Breast epithelium (tissue), 4 donors: ENCODE data around the gene FAIM2. TPM values are rescaled to one million over a fixed set of nuclear protein-coding genes. Genes with fewer than 3 reads are reported as not detected.

Experiments
- DNase-seq, 2 donors: peaks; one replicate each; pipeline ENCODE4 v3.0.0-alpha.2; 2019; ENCODE audit warnings: low spot score in 2 of 2
- H3K27ac ChIP-seq, 2 donors: fragments of 200-600 bp; sonication (generic) in 1 of 2; one replicate each; pipeline ENCODE4 v1.5.1; 2016 to 2019; ENCODE audit warnings: mild to moderate bottlenecking in 1 of 2
- H3K27me3 ChIP-seq, 2 donors: fragments of 200-600 bp; sonication (generic) in 1 of 2; one replicate each; pipeline versions ENCODE4 v1.5.1 to v1.6.0; 2017 to 2019; ENCODE audit warnings: control low read depth in 1 of 2, mild to moderate bottlenecking in 1 of 2
- H3K36me3 ChIP-seq: fragments of 200-600 bp; one replicate; pipeline ENCODE4 v1.5.1; 2019
- H3K4me1 ChIP-seq, 2 donors: fragments of 200-600 bp; sonication (generic); one replicate each; pipeline ENCODE4 v1.5.1; 2016 to 2019; ENCODE audit warnings: control low read depth in 1 of 2
- H3K4me3 ChIP-seq, 3 donors: fragments of 200-600 bp; sonication (generic); 1 replicate in 2 of 3; 2 replicates in 1 of 3; pipeline ENCODE4 v1.5.1; 2016 to 2019; ENCODE audit warnings: mild to moderate bottlenecking in 3 of 3, moderate library complexity in 2 of 3
- H3K9me3 ChIP-seq, 2 donors: fragments of 200-600 bp; sonication (generic) in 1 of 2; one replicate each; pipeline ENCODE4 v1.5.1; 2016 to 2019; ENCODE audit warnings: control low read depth in 1 of 2
- POLR2A ChIP-seq: fragments of 450-650 bp; IDR thresholded peaks from one replicate; pipeline ENCODE4 v1.6.1; 2016; ENCODE audit warnings: antibody characterized with exemption, mild to moderate bottlenecking, moderate library complexity
- POLR2AphosphoS5 ChIP-seq, 3 donors: sonication (generic); formaldehyde crosslinking; IDR thresholded peaks; one replicate each; pipeline ENCODE4 v1.6.1; 2017; ENCODE audit warnings: antibody characterized with exemption in 3 of 3
- intact Hi-C: fragments of 100-400 bp; cut with DNase I; formaldehyde crosslinking; loops from one replicate; pipeline ENCODE4 v1.15.1; 2023; ENCODE audit warnings: low total_unique reads
- total RNA-seq, 3 donors: library from RNA; depleted of rRNA; stranded (reverse); fragments of >200 nt; gene quantifications; one replicate each; pipeline ENCODE4 v1.1.0, GENCODE V29; 2016
- TF ChIP-seq, protein P1 (sequence below), 3 donors: fragments of 450-650 bp; IDR thresholded peaks; one replicate each; pipeline ENCODE4 v1.5.1; 2016 to 2017; ENCODE audit warnings: antibody characterized with exemption in 3 of 3, mild to moderate bottlenecking in 3 of 3, moderate library complexity in 3 of 3

The FAIM2 gene
- total RNA-seq, 3 donors from 2014 or later: 0.64 to 1.9 (median 1.3) TPM

DNA sequence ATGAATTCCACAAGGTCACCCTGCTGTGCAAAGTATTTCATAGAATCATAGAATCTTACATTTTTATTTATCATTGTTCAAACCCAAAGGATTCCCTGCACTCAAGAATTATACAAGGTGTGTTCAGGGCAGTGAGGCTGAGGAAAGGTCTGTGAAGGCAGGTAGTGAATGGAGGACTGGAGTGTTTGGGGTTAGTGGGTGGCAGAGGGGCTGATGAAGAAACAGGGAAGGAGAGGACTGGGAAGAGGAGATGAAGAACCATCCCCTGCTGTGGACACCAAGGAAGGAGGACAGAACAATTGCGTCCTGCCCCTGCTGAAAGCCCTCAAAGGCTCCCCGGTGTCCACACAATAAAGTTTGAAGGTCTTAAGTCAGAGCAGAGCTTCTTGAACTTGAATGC is 50.0 kb downstream of the FAIM2 start:
- Histone ChIP-seq H3K36me3 (no peaks in the 10 kb centered on the region), H3K27ac (no peak overlapping the region), H3K9me3 (no peaks in the 10 kb centered on the region), H3K27me3 (peaks cover 0 to 6% of the 10 kb centered on the region in 2 donors), H3K4me3 (no peak overlapping the region), H3K4me1 (no peaks in the 10 kb centered on the region)
- intact Hi-C loops: no loop called here
- TF ChIP-seq POLR2A (no peak), POLR2AphosphoS5 (IDR thresholded peaks at IDR 0.05) (no peak)
- TF ChIP-seq, protein P1, sequence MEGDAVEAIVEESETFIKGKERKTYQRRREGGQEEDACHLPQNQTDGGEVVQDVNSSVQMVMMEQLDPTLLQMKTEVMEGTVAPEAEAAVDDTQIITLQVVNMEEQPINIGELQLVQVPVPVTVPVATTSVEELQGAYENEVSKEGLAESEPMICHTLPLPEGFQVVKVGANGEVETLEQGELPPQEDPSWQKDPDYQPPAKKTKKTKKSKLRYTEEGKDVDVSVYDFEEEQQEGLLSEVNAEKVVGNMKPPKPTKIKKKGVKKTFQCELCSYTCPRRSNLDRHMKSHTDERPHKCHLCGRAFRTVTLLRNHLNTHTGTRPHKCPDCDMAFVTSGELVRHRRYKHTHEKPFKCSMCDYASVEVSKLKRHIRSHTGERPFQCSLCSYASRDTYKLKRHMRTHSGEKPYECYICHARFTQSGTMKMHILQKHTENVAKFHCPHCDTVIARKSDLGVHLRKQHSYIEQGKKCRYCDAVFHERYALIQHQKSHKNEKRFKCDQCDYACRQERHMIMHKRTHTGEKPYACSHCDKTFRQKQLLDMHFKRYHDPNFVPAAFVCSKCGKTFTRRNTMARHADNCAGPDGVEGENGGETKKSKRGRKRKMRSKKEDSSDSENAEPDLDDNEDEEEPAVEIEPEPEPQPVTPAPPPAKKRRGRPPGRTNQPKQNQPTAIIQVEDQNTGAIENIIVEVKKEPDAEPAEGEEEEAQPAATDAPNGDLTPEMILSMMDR (IDR thresholded peaks at IDR 0.05): no peak
- peak in 1 of 2 donors; percentile 2 for DNase-seq

DNA sequence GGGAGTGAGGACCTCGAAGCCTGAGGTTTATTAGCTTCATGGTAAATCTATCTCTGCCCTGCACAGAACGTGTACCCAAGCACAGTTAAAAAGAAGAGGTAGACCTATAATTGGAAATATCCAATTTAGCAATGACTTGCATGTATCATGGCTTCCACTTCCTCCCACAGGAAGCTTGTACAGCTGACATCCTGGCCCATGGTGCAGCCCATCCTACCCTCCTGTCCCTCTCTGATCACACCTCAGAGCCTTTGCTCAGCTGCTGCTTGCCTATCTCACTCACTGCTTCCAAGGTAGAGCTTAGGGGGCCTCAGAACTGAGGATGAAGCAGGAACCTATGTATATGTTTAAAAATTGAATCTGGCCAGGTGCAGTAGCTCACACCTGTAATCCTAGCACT is 56.5 kb downstream of the FAIM2 start:
- H3K9me3 ChIP-seq: no peaks in the 10 kb centered on the region
- no peak for TF ChIP-seq POLR2AphosphoS5 (IDR thresholded peaks at IDR 0.05)
- no peak for TF ChIP-seq POLR2A
- TF ChIP-seq, protein P1 (IDR thresholded peaks at IDR 0.05): no peak
- H3K27ac ChIP-seq: no peak overlapping the region
- H3K4me1 ChIP-seq: no peaks in the 10 kb centered on the region
- H3K36me3 ChIP-seq: no peaks in the 10 kb centered on the region
- DNase-seq: peak in 1 of 2 donors; percentile 3
- no peak overlapping the region for H3K4me3 ChIP-seq
- intact Hi-C loops: no loop called here
- peaks cover 0 to 16% of the 10 kb centered on the region in 2 donors for H3K27me3 ChIP-seq

DNA sequence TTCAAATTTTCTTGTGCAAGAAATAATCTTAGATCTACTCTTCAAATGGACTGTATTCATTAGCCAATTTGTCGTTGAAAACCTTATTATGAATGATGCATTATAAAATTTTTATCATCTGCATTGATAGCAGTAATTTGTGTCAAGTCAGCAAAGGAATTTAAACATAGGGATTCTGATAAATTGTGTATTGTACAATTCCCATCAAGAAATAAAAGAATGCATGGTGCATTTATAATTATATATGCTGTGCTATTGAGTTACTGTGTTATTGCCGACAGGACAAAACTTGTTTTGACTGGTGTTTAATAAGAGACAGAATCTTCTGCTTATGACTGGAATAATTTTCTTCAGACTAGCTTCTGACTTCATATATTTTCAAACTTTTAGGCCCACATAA is 57.7 kb downstream of the FAIM2 start:
- H3K36me3 ChIP-seq: no peaks in the 10 kb centered on the region
- no peak for DNase-seq
- intact Hi-C loops: no loop called here
- H3K4me1 ChIP-seq: peaks cover 4% of the 10 kb centered on the region in 2 donors
- TF ChIP-seq POLR2A (no peak), POLR2AphosphoS5 (IDR thresholded peaks at IDR 0.05) (no peak)
- TF ChIP-seq, protein P1 (IDR thresholded peaks at IDR 0.05): no peak
- H3K27ac ChIP-seq: no peak overlapping the region
- no peaks in the 10 kb centered on the region for H3K9me3 ChIP-seq
- H3K27me3 ChIP-seq: peaks cover 0 to 16% of the 10 kb centered on the region in 2 donors
- no peak overlapping the region for H3K4me3 ChIP-seq

DNA sequence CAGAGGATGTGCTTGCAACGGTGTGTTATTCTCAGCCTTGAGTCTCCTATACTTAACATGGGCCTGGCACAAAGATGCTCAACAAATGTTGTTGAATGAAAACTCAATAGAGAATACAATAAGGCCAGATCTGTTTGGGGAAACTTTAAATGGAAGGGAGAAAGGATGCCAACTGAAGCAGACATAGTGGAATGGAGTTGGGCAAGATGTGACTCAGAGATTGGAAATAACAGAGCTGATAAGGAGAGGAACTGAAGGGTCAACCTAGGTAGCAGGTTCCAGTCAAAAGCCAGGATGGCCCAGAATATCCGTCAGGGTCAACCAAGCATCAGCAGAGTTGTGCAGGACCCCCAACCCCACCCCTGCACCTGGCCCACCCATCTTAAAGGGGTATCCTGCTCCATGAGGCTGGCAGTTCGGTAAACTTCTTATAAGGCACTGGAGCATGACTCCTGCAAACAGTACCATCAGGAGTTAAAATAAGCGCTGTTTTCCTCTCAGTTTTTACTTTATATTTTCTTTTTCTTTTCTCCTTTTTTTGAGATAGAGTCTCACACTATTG is 59.7 kb downstream of the FAIM2 start:
- intact Hi-C loops: no loop called here

DNA sequence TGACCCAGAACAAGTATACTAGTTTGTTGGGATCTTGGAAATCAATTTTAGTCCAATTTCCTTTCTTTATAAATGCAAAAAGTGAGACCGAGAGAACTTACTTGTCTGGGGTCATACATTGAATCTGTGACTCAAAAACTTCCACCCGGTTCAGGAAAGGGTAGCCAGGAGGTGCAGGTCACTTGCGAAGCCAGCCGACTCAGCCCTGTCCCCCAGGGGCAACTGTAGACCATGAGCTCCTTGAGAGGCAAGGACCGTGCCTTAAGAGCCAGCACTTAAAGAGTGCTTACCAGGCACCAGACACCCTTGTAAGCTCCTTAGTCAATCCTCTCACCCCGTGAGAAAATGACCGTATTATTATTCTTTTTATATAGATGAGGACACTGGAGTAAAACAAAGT is 60.3 kb downstream of the FAIM2 start:
- Histone ChIP-seq H3K9me3 (no peaks in the 10 kb centered on the region), H3K27ac (peak overlapping the region; percentile 93), H3K36me3 (no peaks in the 10 kb centered on the region), H3K4me3 (peak overlapping the region; percentile 51 to 74 (median 73)), H3K4me1 (peaks cover 4% of the 10 kb centered on the region in 2 donors), H3K27me3 (peaks cover 0 to 8% of the 10 kb centered on the region in 2 donors)
- DNase-seq: peak in 1 of 2 donors; percentile 14
- TF ChIP-seq, protein P1 (IDR thresholded peaks at IDR 0.05): no peak
- intact Hi-C loops: no loop called here

More for the DNA sequence above, 59.7 kb downstream of the FAIM2 start:
- DNase-seq: peak in 1 of 2 donors; percentile 10
- TF ChIP-seq, protein P1 (IDR thresholded peaks at IDR 0.05): no peak
- no peak for TF ChIP-seq POLR2AphosphoS5 (IDR thresholded peaks at IDR 0.05)
- no peak for TF ChIP-seq POLR2A
- Histone ChIP-seq H3K36me3 (no peaks in the 10 kb centered on the region), H3K27ac (no peak overlapping the region), H3K9me3 (no peaks in the 10 kb centered on the region), H3K27me3 (peaks cover 0 to 13% of the 10 kb centered on the region in 2 donors), H3K4me3 (no peak overlapping the region), H3K4me1 (peaks cover 4% of the 10 kb centered on the region in 2 donors)
